Kidney (tissue), 14 donors: ENCODE data around the gene AADAC. TPM values are rescaled to one million over a fixed set of nuclear protein-coding genes. Genes with fewer than 3 reads are reported as not detected.

ENCODE experiments used
- DNase-seq, 5 donors: peaks; one replicate each; pipeline ENCODE4 v3.0.0-alpha.2; 2013 to 2020
- FAIRE-seq: peaks from 2 replicates; lab custom pipeline; 2012; peaks lifted over from hg19 to GRCh38; lab: Jason Lieb, UNC
- H3K27ac ChIP-seq, 2 donors: one replicate each; pipeline ENCODE4 v1.7.0; 2013; ENCODE audit warnings: low read depth in 2 of 2, low read length in 2 of 2, inconsistent platforms in 1 of 2
- H3K27me3 ChIP-seq: one replicate; pipeline ENCODE4 v1.7.1; 2013; ENCODE audit warnings: low read length, inconsistent platforms; ENCODE audit not compliant: control insufficient read depth, insufficient read depth
- H3K36me3 ChIP-seq, 3 donors: one replicate each; pipeline versions ENCODE4 v1.7.0 to v1.7.1; 2013; ENCODE audit warnings: low read length in 3 of 3, control low read depth in 1 of 3, inconsistent platforms in 1 of 3; ENCODE audit not compliant: insufficient read depth in 3 of 3, control insufficient read depth in 2 of 3
- H3K4me1 ChIP-seq, 3 donors: one replicate each; pipeline versions ENCODE4 v1.7.0 to v1.7.1; 2013; ENCODE audit warnings: low read length in 3 of 3, inconsistent platforms in 1 of 3, low read depth in 1 of 3; ENCODE audit not compliant: control insufficient read depth in 2 of 3, insufficient read depth in 2 of 3
- H3K4me3 ChIP-seq, 3 donors: one replicate each; pipeline versions ENCODE4 v1.7.0 to v1.8.1; 2013; ENCODE audit warnings: low read length in 3 of 3, control low read depth in 1 of 3, inconsistent platforms in 1 of 3
- H3K9ac ChIP-seq, 3 donors: one replicate each; pipeline versions ENCODE4 v1.7.0 to v1.7.1; 2013; ENCODE audit warnings: low read length in 3 of 3, control low read depth in 1 of 3, inconsistent platforms in 1 of 3
- H3K9me3 ChIP-seq, 3 donors: one replicate each; pipeline versions ENCODE4 v1.7.0 to v1.7.1; 2013; ENCODE audit warnings: low read length in 3 of 3, control low read depth in 1 of 3, inconsistent platforms in 1 of 3; ENCODE audit not compliant: control insufficient read depth in 2 of 3, insufficient read depth in 1 of 3
- intact Hi-C: fragments of 100-400 bp; cut with DNase I; formaldehyde crosslinking; loops from one replicate; pipeline ENCODE4 v1.11.1; 2022
- polyA plus RNA-seq: library from polyadenylated mRNA; stranded (reverse); fragments of 350-450 nt; fragmentation: Illumina TruSeq; extraction: RNeasy Lipid Tissue Mini Kit (QIAGEN cat#74804); gene quantifications from one replicate; pipeline ENCODE4 v1.2.3, GENCODE V29; 2014; ENCODE audit warnings: low read depth, low replicate concordance; ENCODE audit not compliant: insufficient read depth
- total RNA-seq: library from RNA; stranded (reverse); fragmentation: NEBNext Ultra II Directional; extraction: Animal tissue kit (Norgen Biotek cat#: 25700); gene quantifications from one replicate; pipeline ENCODE4 v1.2.1, GENCODE V29; 2021
- TF ChIP-seq, protein P1 (sequence below): IDR thresholded peaks from 3 replicates; pipeline ENCODE4 v1.5.1; 2012; ENCODE audit warnings: mild to moderate bottlenecking, moderate library complexity, borderline replicate concordance; ENCODE audit not compliant: insufficient read depth; ENCODE audit errors: extremely low read depth
- donor health status: control.
- donor health status: control.
- donor health status: control.
- donor health status: control.
- donor health status: control.
- donor health status: DM: yes; HTN: yes; CAD: no.
- donor health status: Normal renal cell carcinoma (clear cell type).

Gene AADAC
- total and polyA plus RNA-seq, 2 donors from 2014 or later, result not detected

- DNase-seq, result peak in 4 of 5 donors; percentile 64 to 88 (median 78)
- intact Hi-C loops, result no loop called here
- H3K36me3 ChIP-seq, result no peaks in the 10 kb centered on the region
- no peak for FAIRE-seq
- TF ChIP-seq, protein P1, sequence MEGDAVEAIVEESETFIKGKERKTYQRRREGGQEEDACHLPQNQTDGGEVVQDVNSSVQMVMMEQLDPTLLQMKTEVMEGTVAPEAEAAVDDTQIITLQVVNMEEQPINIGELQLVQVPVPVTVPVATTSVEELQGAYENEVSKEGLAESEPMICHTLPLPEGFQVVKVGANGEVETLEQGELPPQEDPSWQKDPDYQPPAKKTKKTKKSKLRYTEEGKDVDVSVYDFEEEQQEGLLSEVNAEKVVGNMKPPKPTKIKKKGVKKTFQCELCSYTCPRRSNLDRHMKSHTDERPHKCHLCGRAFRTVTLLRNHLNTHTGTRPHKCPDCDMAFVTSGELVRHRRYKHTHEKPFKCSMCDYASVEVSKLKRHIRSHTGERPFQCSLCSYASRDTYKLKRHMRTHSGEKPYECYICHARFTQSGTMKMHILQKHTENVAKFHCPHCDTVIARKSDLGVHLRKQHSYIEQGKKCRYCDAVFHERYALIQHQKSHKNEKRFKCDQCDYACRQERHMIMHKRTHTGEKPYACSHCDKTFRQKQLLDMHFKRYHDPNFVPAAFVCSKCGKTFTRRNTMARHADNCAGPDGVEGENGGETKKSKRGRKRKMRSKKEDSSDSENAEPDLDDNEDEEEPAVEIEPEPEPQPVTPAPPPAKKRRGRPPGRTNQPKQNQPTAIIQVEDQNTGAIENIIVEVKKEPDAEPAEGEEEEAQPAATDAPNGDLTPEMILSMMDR, result no peak
- H3K9me3 ChIP-seq, result no peaks in the 10 kb centered on the region
- no peak overlapping the region for H3K27ac ChIP-seq
- no peaks in the 10 kb centered on the region for H3K4me1 ChIP-seq
- no peak overlapping the region for H3K9ac ChIP-seq
- no peak overlapping the region for H3K4me3 ChIP-seq
- H3K27me3 ChIP-seq, result no peaks in the 10 kb centered on the region
These were observed 2.2 kb downstream of the AADAC start for GRCh38 chr3:151816091-151816604.

DNA sequence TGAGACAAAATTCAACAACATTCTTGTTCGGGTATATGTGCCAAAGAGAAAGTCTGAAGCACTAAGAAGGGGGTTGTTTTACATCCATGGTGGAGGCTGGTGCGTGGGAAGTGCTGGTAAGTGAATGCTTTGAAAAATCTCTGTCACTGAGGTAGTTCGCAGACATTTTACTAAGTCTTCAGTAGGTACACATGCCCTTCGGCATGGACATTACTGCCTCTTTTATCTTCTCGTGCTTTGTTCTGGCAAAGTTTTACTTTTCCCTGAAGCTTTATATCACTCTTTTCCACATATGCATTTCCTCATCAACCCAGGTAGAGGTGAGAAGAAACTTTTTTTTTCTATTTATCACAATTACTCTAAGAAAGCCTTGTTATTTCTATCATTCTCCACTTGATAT, 3.6 kb downstream of the AADAC start:
- TF ChIP-seq, protein P1, result no peak
- intact Hi-C loops, result no loop called here
- no peak for FAIRE-seq
- Histone ChIP-seq H3K4me3 (no peak overlapping the region), H3K36me3 (no peaks in the 10 kb centered on the region), H3K9ac (no peak overlapping the region), H3K27ac (no peak overlapping the region), H3K4me1 (no peaks in the 10 kb centered on the region), H3K27me3 (no peaks in the 10 kb centered on the region), H3K9me3 (no peaks in the 10 kb centered on the region)
- DNase-seq, result no peak

DNA sequence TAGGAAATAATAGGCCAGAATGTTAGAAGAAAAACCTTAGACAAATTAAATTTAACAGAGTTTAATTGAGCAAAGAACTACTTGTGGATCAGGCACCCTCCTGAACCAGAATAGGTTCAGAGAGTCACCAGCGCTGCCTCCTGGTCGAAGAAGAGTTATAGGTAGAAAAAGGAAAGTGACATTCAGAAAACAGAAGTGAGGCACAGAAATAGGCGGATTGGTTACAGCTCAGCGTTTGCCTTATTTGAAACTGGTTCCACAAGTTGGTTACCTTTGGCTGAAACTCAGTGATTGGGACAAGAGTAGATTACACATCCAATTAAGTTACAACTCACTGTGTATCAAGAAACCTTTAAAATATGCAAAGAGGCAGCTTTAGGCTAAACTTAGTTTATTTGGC, 4.4 kb downstream of the AADAC start:
- FAIRE-seq (no peak), DNase-seq (no peak)
- Histone ChIP-seq H3K27me3 (no peaks in the 10 kb centered on the region), H3K9me3 (no peaks in the 10 kb centered on the region), H3K4me3 (no peak overlapping the region), H3K27ac (no peak overlapping the region), H3K36me3 (no peaks in the 10 kb centered on the region), H3K9ac (no peak overlapping the region), H3K4me1 (no peaks in the 10 kb centered on the region)
- TF ChIP-seq, protein P1, result no peak
- intact Hi-C loops, result no loop called here

DNA sequence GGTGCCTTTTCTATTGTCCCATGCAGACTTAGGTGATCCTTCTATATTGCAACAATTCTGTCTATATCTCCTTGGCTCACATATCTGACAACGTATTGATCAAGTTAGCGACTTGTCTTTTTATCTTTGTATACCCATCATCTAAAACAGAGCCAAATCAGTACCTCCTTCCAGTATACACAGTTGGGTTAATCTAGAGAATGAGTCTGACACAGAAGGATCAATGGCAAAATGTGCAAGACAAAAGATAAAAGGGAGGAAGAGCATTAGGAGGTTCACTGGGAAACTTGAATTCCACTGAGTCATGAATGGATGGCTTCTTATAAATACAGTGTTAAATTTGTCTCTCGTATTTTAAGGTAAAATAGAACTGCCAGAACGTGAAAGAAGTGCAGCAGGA, 6.0 kb downstream of the AADAC start:
- Histone ChIP-seq H3K36me3 (no peaks in the 10 kb centered on the region), H3K27me3 (no peaks in the 10 kb centered on the region), H3K9ac (no peak overlapping the region), H3K9me3 (no peaks in the 10 kb centered on the region), H3K27ac (no peak overlapping the region), H3K4me3 (no peak overlapping the region), H3K4me1 (no peaks in the 10 kb centered on the region)
- intact Hi-C loops, result no loop called here
- TF ChIP-seq, protein P1, result no peak
- no peak for FAIRE-seq
- no peak for DNase-seq
